Brain microvascular endothelial cell (primary cell): ENCODE data around the gene SPINK9.
"Not testable (repeated sequence)": the region's sequence is repeated elsewhere in the genome, so short reads cannot be mapped to it uniquely, and the experiment has no call there.

Source experiments
- DNase-seq: peaks from one replicate; pipeline ENCODE4 v3.0.0-alpha.2; 2020
- H3K27ac ChIP-seq: fragments of 250-450 bp; sonication (Bioruptor Pico); 2 replicates; pipeline ENCODE4 v1.5.1; 2020; ENCODE audit warnings: mild to moderate bottlenecking, moderate library complexity
- H3K27me3 ChIP-seq: fragments of 250-450 bp; sonication (Bioruptor Pico); replicated peaks from 2 replicates; pipeline ENCODE4 v1.5.1; 2020; ENCODE audit warnings: mild to moderate bottlenecking
- H3K36me3 ChIP-seq: fragments of 250-450 bp; sonication (Bioruptor Pico); replicated peaks from 2 replicates; pipeline ENCODE4 v1.5.1; 2020; ENCODE audit warnings: mild to moderate bottlenecking
- H3K4me3 ChIP-seq: 2 replicates; pipeline ENCODE4 v1.5.1; 2011; ENCODE audit warnings: low read depth, mild to moderate bottlenecking, control low read depth, low read length, moderate library complexity
- CTCF ChIP-seq: IDR thresholded peaks from 2 replicates; pipeline ENCODE4 v1.5.1; 2011; ENCODE audit warnings: low read depth, mild to moderate bottlenecking, moderate library complexity, low read length, control low read depth, inconsistent platforms; ENCODE audit errors: missing control alignments
- in situ Hi-C: cut with HindIII; loops from 2 replicates; pipeline ENCODE4 v1.10.0; 2017; ENCODE audit warnings: low sequenced_read_pairs, low pct_ligation_motif_present

The SPINK9 gene

GRCh38 chr5:148309746-148310145 lies 25.6 kb upstream of the SPINK9 start:
- in situ Hi-C loops: no loop called here
- TF ChIP-seq CTCF: no peak
- H3K36me3 ChIP-seq: no peaks in the 10 kb centered on the region
- H3K27ac ChIP-seq: no peak overlapping the region
- H3K27me3 ChIP-seq: no peaks in the 10 kb centered on the region
- DNase-seq: no peak
- no peak overlapping the region for H3K4me3 ChIP-seq

- no peak for TF ChIP-seq CTCF
- DNase-seq: no peak
- Histone ChIP-seq H3K27me3 (no peaks in the 10 kb centered on the region), H3K36me3 (no peaks in the 10 kb centered on the region), H3K27ac (no peak overlapping the region), H3K4me3 (no peak overlapping the region)
- in situ Hi-C loops: no loop called here
These were observed 23.9 kb upstream of the SPINK9 start for GRCh38 chr5:148311484-148311883.

DNA sequence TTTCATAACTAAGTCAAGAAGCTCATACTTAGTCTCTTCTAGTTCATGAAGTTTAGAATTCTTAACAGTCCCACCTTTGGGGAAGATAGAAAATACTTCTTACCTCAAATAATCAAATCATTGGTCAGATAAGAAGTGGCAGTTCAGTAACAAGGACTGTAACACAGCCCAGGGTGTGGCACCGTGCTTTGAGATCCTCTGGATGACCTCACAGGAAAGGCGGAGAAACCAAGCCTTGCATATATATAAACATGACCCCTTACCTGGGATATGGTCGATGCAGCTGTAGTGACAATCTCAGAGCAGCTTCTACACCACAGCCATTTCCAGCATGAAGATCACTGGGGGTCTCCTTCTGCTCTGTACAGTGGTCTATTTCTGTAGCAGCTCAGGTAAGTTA lies 23.2 kb upstream of the SPINK9 start, which contains the start of gene SPINK7:
SPINK7 (plus strand) TSS at position 271 of the 400 bp plus-strand sequence; CDS start at position 332, 61 bp downstream.
- in situ Hi-C loops: no loop called here
- Histone ChIP-seq H3K36me3 (no peaks in the 10 kb centered on the region), H3K27ac (no peak within 1 kb of the TSS), H3K4me3 (no peak within 1 kb of the TSS), H3K27me3 (no peaks in the 10 kb centered on the region)
- DNase-seq: no peak
- no peak for TF ChIP-seq CTCF

GRCh38 chr5:148314187-148314586 lies 21.2 kb upstream of the SPINK9 start:
- H3K27me3 ChIP-seq: no peaks in the 10 kb centered on the region
- no peak for DNase-seq
- no peak overlapping the region for H3K27ac ChIP-seq
- in situ Hi-C loops: no loop called here
- no peaks in the 10 kb centered on the region for H3K36me3 ChIP-seq
- no peak for TF ChIP-seq CTCF
- H3K4me3 ChIP-seq: no peak overlapping the region

GRCh38 chr5:148314731-148315130 lies 20.6 kb upstream of the SPINK9 start:
- no peaks in the 10 kb centered on the region for H3K36me3 ChIP-seq
- H3K27ac ChIP-seq: no peak overlapping the region
- DNase-seq: no peak
- TF ChIP-seq CTCF: no peak
- in situ Hi-C loops: no loop called here
- H3K4me3 ChIP-seq: no peak overlapping the region
- no peaks in the 10 kb centered on the region for H3K27me3 ChIP-seq

GRCh38 chr5:148320011-148320963 lies 15.1 kb upstream of the SPINK9 start:
- DNase-seq, H3K36me3 ChIP-seq, H3K27me3 ChIP-seq, H3K27ac ChIP-seq, in situ Hi-C loops: not testable (repeated sequence)
- peak overlapping the region; percentile 46 for H3K4me3 ChIP-seq
